ENCODE data around the gene CFAP251. TPM values are rescaled to one million over a fixed set of nuclear protein-coding genes. Genes with fewer than 3 reads are reported as not detected.

CFAP251 gene
- total and polyA plus RNA-seq, 2 of the 13 experiments (the other 11 are each of a cell fraction or from before 2014, with no cell fraction given), result 0.30 to 0.42 TPM

- intact Hi-C loops (cut with micrococcal nuclease; ENCODE audit: unreplicated experiment), result no loop called here
- Histone ChIP-seq H4K20me1 (ENCODE audit: insufficient read depth, low read length) (0 out of 2 replicates have a peak, but pooled peaks cover 3% of the 10 kb centered on the region), H3K79me2 (ENCODE audit: insufficient read depth, low read length) (peaks cover 6% of the 10 kb centered on the region), H3K9me3 (ENCODE audit: low read length) (no peaks in the 10 kb centered on the region), H3K4me1 (ENCODE audit: insufficient read depth, low read length) (peaks cover 20% of the 10 kb centered on the region), H3K27me3 (ENCODE audit: control insufficient read depth in 1 of 2, insufficient read depth in 2 of 2, low read length in 2 of 2) (no peaks in the 10 kb centered on the region), H3K36me3 (replicated peaks in 1 of 2; ENCODE audit: control insufficient read depth in 1 of 2, insufficient read depth in 2 of 2, low read length in 2 of 2) (peaks cover 5 to 17% of the 10 kb centered on the region in 2 experiments; a peak in 4 of 5 replicates), H3K27ac (ENCODE audit: extremely low read length, insufficient read depth, low read length) (no peak overlapping the region), H2AFZ (ENCODE audit: low read length) (no peak overlapping the region), H3K9ac (ENCODE audit: insufficient read depth, low read depth, low read length) (no peak overlapping the region), H3K4me3 (replicated peaks in 1 of 3; ENCODE audit: insufficient read depth in 1 of 3, low read depth in 2 of 3, low read length in 3 of 3) (no peak overlapping the region), H3K4me2 (ENCODE audit: low read depth, low read length) (no peak overlapping the region)
- ChIA-PET CTCF (ENCODE audit: low intra/inter-chr PET ratio, low total read pairs) (no interaction called here), POLR2A (no interaction called here)
- 97% methylated on average over 11 of the region's 11 CpGs for WGBS (ENCODE audit: low lambda C conversion rate)
- in situ Hi-C loops (cut with HindIII; ENCODE audit: extremely low pct_ligation_motif_present, low pct_unique_long_range_greater_than_20kb), result no loop called here
- TF ChIP-seq KLF6 (CRISPR knock-in tag; IDR thresholded peaks at IDR 0.05) (no peak), KLF9 (CRISPR knock-in tag; IDR thresholded peaks at IDR 0.05; ENCODE audit: low read depth) (no peak), AHDC1 (CRISPR knock-in tag; IDR thresholded peaks at IDR 0.05; ENCODE audit: borderline replicate concordance) (no peak), DMTF1 (CRISPR knock-in tag; IDR thresholded peaks at IDR 0.05) (no peak), SYNCRIP (IDR thresholded peaks at IDR 0.05; ENCODE audit: insufficient read depth, low read depth, low read length) (no peak), ZBTB2 (CRISPR knock-in tag; IDR thresholded peaks at IDR 0.05; ENCODE audit: low read depth) (no peak), MAFK (conservative IDR thresholded peaks at IDR 0.05 in 1 of 2, IDR thresholded peaks at IDR 0.05 in 1 of 2; ENCODE audit: low read length in 2 of 2) (no peak), RCOR2 (CRISPR knock-in tag; IDR thresholded peaks at IDR 0.05) (no peak), ZSCAN12 (CRISPR knock-in tag; IDR thresholded peaks at IDR 0.05) (no peak), SIX1 (CRISPR knock-in tag; IDR thresholded peaks at IDR 0.05; ENCODE audit: borderline replicate concordance) (no peak), SP4 (CRISPR knock-in tag; IDR thresholded peaks at IDR 0.05) (no peak), MBNL3 (CRISPR knock-in tag; conservative IDR thresholded peaks at IDR 0.05) (no peak)
- FAIRE-seq (no peak), DNase-seq (ENCODE audit: low spot score) (no peak), ATAC-seq (no peak)
- no TSS peak for BruUV-seq (replicated peaks)
Observed at GRCh38 chr12:122032580-122032979, 114.2 kb downstream of the CFAP251 start.
